Parathyroid adenoma (tissue), 2 donors: ENCODE data around the gene TENT5C.

Source experiments
- H2AFZ ChIP-seq: fragments of 300-600 bp; sonication (generic); one replicate; pipeline ENCODE4 v1.7.0; 2017; ENCODE audit warnings: antibody characterized with exemption, mild to moderate bottlenecking
- H3K27ac ChIP-seq: fragments of 300-600 bp; sonication (generic); one replicate; pipeline ENCODE4 v1.7.0; 2017
- H3K27me3 ChIP-seq: fragments of 300-600 bp; sonication (generic); one replicate; pipeline ENCODE4 v1.7.0; 2017; ENCODE audit warnings: low read length; ENCODE audit not compliant: control insufficient read depth, insufficient read depth
- H3K36me3 ChIP-seq: fragments of 300-600 bp; sonication (generic); one replicate; pipeline ENCODE4 v1.7.0; 2017; ENCODE audit warnings: low read length; ENCODE audit not compliant: control insufficient read depth, insufficient read depth
- H3K4me1 ChIP-seq: fragments of 300-600 bp; sonication (generic); one replicate; pipeline ENCODE4 v1.7.0; 2017; ENCODE audit warnings: control low read depth
- H3K4me2 ChIP-seq: fragments of 300-600 bp; sonication (generic); one replicate; pipeline ENCODE4 v1.7.0; 2017; ENCODE audit warnings: low read length
- H3K4me3 ChIP-seq: fragments of 300-600 bp; sonication (generic); one replicate; pipeline ENCODE4 v1.7.0; 2017; ENCODE audit warnings: low read depth, low read length
- H3K79me2 ChIP-seq: fragments of 300-600 bp; sonication (generic); one replicate; pipeline ENCODE4 v1.7.0; 2017; ENCODE audit warnings: control low read depth
- H3K9ac ChIP-seq: fragments of 300-600 bp; sonication (generic); one replicate; pipeline ENCODE4 v1.7.0; 2017; ENCODE audit warnings: mild to moderate bottlenecking
- H3K9me3 ChIP-seq: fragments of 300-600 bp; sonication (generic); one replicate; pipeline ENCODE4 v1.7.0; 2017; ENCODE audit warnings: low read length; ENCODE audit not compliant: control insufficient read depth
- TF ChIP-seq, protein P1 (sequence below): fragments of 300-600 bp; sonication (generic); IDR thresholded peaks from one replicate; pipeline ENCODE4 v1.7.0; 2017; ENCODE audit warnings: antibody characterized with exemption, mild to moderate bottlenecking
- donor health status: primary hyperparathyroidism.

The TENT5C gene

DNA sequence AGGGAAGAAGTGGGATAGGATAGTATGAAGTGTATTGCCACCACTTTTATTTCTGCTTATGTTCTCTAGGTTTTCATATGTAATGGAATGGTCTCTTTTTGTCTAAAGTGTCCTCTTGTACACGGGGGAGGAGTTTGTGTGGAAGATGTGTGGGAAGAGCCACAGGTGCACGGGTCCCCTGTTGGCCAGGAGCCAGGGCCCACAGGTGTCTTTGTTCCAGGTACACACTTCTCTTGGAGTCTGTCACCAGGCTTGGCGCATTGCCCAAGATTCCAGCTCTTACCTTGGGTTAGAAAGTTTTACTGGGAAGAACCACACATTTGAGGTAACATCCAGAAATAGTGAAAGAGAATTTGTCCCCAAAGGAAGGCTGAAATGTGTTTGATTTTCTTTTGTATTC is 10.5 kb downstream of the TENT5C start:
- Histone ChIP-seq H3K4me1 (peaks cover 25% of the 10 kb centered on the region), H3K79me2 (peaks cover 11% of the 10 kb centered on the region), H3K36me3 (no peaks in the 10 kb centered on the region), H3K27me3 (no peaks in the 10 kb centered on the region), H3K4me2 (no peak overlapping the region), H3K4me3 (no peak overlapping the region), H3K27ac (no peak overlapping the region), H3K9me3 (no peaks in the 10 kb centered on the region), H2AFZ (no peak overlapping the region), H3K9ac (no peak overlapping the region)
- TF ChIP-seq, protein P1, sequence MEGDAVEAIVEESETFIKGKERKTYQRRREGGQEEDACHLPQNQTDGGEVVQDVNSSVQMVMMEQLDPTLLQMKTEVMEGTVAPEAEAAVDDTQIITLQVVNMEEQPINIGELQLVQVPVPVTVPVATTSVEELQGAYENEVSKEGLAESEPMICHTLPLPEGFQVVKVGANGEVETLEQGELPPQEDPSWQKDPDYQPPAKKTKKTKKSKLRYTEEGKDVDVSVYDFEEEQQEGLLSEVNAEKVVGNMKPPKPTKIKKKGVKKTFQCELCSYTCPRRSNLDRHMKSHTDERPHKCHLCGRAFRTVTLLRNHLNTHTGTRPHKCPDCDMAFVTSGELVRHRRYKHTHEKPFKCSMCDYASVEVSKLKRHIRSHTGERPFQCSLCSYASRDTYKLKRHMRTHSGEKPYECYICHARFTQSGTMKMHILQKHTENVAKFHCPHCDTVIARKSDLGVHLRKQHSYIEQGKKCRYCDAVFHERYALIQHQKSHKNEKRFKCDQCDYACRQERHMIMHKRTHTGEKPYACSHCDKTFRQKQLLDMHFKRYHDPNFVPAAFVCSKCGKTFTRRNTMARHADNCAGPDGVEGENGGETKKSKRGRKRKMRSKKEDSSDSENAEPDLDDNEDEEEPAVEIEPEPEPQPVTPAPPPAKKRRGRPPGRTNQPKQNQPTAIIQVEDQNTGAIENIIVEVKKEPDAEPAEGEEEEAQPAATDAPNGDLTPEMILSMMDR: no peak

DNA sequence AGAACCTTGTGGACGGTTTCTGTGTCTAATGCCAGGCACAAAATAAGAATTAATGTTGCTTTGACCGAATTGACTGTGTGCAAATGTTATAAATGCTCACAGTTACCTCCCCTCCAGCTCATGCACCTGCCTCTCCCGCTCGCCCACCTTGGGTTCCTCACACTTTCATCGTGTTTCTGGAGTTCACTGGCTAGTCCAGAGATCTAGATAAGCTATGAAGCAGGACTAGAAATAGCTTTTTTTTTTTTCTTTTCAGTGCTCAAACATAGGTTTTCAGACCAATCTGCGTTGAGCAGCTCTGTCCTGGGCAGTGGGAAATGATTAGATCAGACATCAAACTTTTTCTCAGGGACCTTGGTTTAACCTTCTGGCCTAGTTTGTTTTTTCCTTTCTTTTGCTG is 11.1 kb downstream of the TENT5C start:
- Histone ChIP-seq H3K79me2 (peaks cover 11% of the 10 kb centered on the region), H3K4me2 (peak overlapping the region; percentile 7), H3K9me3 (no peaks in the 10 kb centered on the region), H3K4me3 (no peak overlapping the region), H3K27ac (no peak overlapping the region), H2AFZ (no peak overlapping the region), H3K36me3 (no peaks in the 10 kb centered on the region), H3K27me3 (no peaks in the 10 kb centered on the region), H3K4me1 (peaks cover 25% of the 10 kb centered on the region), H3K9ac (no peak overlapping the region)
- TF ChIP-seq, protein P1: no peak

DNA sequence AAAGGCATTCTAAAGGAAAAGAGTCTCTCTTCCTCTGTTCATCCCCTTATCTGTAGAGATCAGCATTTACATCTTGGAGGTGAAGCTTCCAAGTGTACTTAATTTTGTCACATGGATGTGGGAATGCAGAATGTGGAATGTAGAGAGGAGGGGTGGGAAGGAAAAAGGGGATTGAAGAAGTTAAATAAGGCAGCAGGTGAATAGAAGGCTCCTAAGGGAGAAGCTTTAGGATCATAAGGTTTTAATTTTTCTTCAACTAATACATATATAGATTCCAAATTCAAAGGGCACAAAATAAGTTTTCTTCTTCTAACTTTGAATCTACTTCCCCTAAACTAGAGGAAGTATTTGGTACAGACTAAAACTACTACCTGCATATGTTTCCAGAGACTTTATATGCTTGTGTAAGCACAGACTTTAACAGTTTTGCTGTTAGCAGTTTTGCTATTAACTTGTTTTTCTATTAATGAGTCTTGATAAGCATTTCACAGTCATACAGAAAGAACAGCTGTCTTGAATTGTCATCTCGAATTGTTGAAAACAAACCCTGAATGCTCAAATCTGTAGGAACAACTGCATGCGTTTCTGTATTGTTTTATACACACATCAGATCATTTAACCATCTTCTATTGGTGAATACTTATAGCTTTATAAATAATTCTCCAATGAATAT is 12.7 kb downstream of the TENT5C start:
- no peaks in the 10 kb centered on the region for H3K27me3 ChIP-seq
- H2AFZ ChIP-seq: no peak overlapping the region
- H3K36me3 ChIP-seq: no peaks in the 10 kb centered on the region
- peaks cover 11% of the 10 kb centered on the region for H3K79me2 ChIP-seq
- H3K4me3 ChIP-seq: no peak overlapping the region
- TF ChIP-seq, protein P1: no peak
- H3K9ac ChIP-seq: no peak overlapping the region
- H3K4me1 ChIP-seq: peaks cover 14% of the 10 kb centered on the region
- no peak overlapping the region for H3K4me2 ChIP-seq
- no peak overlapping the region for H3K27ac ChIP-seq
- H3K9me3 ChIP-seq: no peaks in the 10 kb centered on the region

DNA sequence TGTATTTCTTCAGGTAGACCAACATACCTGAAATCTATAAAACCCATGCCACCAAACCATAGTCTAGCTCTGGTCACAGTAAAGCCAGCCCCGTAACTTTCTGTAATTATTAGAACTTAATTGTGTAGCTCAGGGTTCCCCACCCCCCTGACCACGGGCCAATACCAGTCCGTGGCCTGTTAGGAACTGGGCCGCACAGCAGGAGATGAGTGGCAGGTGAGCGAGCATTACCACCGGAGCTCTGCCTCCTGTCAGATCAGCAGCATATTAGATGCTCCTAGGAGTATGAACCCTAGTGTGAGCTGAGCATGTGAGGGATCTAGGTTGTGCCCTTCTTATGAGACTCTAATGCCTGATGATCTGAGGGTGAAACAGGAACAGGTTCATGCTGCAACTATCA is 14.6 kb downstream of the TENT5C start:
- Histone ChIP-seq H3K27ac (no peak overlapping the region), H3K79me2 (peaks cover 14% of the 10 kb centered on the region), H3K4me2 (no peak overlapping the region), H3K4me1 (peaks cover 10% of the 10 kb centered on the region), H3K9ac (no peak overlapping the region), H2AFZ (no peak overlapping the region), H3K36me3 (no peaks in the 10 kb centered on the region), H3K27me3 (no peaks in the 10 kb centered on the region), H3K9me3 (no peaks in the 10 kb centered on the region), H3K4me3 (no peak overlapping the region)
- TF ChIP-seq, protein P1: no peak

DNA sequence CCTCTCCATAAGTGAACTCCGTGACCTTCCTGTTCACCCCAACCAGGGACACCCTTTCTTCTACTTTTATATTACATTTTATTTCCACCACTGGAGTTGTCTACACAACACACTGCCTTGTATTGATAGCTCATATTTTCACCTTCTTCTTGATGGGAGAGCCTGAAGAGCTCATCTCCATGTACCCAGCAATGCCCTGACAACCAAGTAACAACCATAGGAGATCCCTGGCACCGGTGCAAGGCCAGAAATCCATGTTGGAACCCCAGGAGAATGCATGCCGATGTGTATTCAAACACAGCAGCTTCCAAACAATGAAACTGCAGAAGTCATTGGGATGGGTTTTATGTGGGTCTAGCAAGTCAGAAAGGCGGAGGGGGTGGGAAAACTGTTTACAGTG is 15.5 kb downstream of the TENT5C start:
- TF ChIP-seq, protein P1: no peak

More for the DNA sequence above, 15.5 kb downstream of the TENT5C start:
- Histone ChIP-seq H3K9me3 (no peaks in the 10 kb centered on the region), H3K27me3 (no peaks in the 10 kb centered on the region), H2AFZ (no peak overlapping the region), H3K9ac (no peak overlapping the region), H3K4me2 (no peak overlapping the region), H3K4me1 (peaks cover 17% of the 10 kb centered on the region), H3K79me2 (peaks cover 14% of the 10 kb centered on the region), H3K27ac (no peak overlapping the region), H3K36me3 (no peaks in the 10 kb centered on the region), H3K4me3 (no peak overlapping the region)
